GM12873 (cell line): ENCODE measurements around the gene FOXP1.

Source experiments
- CTCF ChIP-seq: IDR thresholded peaks from 2 replicates; pipeline ENCODE4 v1.5.1; 2012; ENCODE audit warnings: low read depth, mild to moderate bottlenecking, moderate library complexity, low read length, control low read depth; ENCODE audit not compliant: insufficient read depth; ENCODE audit errors: missing control alignments

Gene FOXP1

GRCh38 chr3:71055257-71056001, 528.1 kb downstream of the FOXP1 start:
- no peak for TF ChIP-seq CTCF

GRCh38 chr3:71054312-71054711, 529.2 kb downstream of the FOXP1 start:
- no peak for TF ChIP-seq CTCF

- TF ChIP-seq CTCF, result no peak
These were observed 530.0 kb downstream of the FOXP1 start for GRCh38 chr3:71053495-71053894.

- TF ChIP-seq CTCF, result no peak
These were observed 530.8 kb downstream of the FOXP1 start for GRCh38 chr3:71052716-71053115.

DNA sequence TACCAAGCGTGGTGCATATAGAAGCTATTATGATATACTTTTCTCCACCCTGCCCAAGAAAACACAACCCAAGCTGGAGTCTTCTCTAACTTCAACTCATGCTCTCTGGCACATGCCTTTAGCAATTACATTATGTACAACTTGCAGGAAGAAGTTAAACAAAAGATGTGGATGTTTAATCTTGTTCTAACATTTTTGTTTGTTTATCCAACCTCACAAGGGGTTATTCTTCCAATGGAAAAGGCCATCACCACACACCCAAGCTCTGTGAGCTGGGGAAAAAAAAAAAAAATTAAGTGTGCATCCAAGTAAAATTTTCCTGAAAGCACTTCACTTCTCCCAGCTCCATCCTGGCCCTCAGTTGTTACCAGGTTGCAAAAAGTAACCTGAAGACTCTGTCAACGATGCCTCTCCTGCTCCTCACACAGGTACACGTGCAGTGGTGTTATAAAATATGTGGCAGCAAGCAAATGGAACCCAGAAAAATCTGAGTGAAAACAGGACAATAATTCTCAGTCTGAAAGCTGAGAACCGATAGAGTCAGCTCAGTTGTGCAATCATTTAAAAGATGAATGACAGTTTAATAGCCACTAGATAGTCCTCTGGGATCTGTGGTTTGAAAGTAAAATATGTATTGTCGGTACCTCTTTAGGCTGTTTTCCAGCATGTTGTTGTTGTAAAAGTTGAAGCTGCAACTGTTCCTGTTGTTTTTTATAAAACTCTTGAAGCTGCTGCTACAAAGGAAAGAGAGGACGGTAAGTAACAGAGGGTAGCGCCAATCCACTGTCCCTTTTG, 531.4 kb downstream of the FOXP1 start:
- TF ChIP-seq CTCF, result no peak

GRCh38 chr3:71051259-71051595, 532.3 kb downstream of the FOXP1 start:
- TF ChIP-seq CTCF, result no peak

- TF ChIP-seq CTCF, result no peak
These were observed 532.8 kb downstream of the FOXP1 start for GRCh38 chr3:71050538-71051258.
